Measurements from ENCODE around the gene POGLUT2.

GRCh38 chr13:102845289-102845629 lies 46.5 kb upstream of the POGLUT2 start:
- TF ChIP-seq, protein P1, sequence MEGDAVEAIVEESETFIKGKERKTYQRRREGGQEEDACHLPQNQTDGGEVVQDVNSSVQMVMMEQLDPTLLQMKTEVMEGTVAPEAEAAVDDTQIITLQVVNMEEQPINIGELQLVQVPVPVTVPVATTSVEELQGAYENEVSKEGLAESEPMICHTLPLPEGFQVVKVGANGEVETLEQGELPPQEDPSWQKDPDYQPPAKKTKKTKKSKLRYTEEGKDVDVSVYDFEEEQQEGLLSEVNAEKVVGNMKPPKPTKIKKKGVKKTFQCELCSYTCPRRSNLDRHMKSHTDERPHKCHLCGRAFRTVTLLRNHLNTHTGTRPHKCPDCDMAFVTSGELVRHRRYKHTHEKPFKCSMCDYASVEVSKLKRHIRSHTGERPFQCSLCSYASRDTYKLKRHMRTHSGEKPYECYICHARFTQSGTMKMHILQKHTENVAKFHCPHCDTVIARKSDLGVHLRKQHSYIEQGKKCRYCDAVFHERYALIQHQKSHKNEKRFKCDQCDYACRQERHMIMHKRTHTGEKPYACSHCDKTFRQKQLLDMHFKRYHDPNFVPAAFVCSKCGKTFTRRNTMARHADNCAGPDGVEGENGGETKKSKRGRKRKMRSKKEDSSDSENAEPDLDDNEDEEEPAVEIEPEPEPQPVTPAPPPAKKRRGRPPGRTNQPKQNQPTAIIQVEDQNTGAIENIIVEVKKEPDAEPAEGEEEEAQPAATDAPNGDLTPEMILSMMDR (IDR thresholded peaks at IDR 0.05) = no peak
- TF ChIP-seq POLR2A (IDR thresholded peaks at IDR 0.05) = no peak
